ENCODE results near the gene ABHD15.

GRCh38 chr17:29577001-29577370 is 10.1 kb upstream of the ABHD15 start:
- TF ChIP-seq CTCF (IDR thresholded peaks at IDR 0.05) (no peak), EZH2 (IDR thresholded peaks at IDR 0.05; ENCODE audit: borderline replicate concordance, insufficient read depth, low read depth, low read length, poor library complexity, severe bottlenecking) (no peak)

Data from B cell (primary cell).